ENCODE results near the gene F8. TPM values are rescaled to one million over a fixed set of nuclear protein-coding genes. Genes with fewer than 3 reads are reported as not detected.

The F8 gene
- total RNA-seq, 1 donor from 2014 or later, result 1.8 TPM

DNA sequence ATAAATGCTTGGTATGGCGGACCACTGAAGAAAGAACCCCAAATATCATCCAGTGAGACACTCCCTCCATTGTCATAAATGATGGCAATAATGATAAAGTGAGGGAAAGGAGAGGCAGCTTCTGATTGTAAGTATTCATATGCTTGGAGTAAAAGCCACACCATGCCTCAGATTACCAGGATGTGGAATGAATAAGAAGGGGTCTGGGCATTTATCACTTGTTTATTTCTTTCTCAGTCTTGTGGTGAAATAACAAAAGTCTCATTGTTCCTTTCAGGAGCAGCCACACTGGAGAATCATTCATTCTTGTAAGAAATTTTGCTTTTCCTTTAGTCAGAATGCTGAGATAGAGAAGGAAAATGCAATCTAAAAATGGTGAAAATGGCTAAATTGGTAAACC, 21.7 kb downstream of the F8 start:
- Mint-ChIP-seq H3K9me3 (ENCODE audit: unreplicated experiment) (no peaks in the 10 kb centered on the region), H3K27me3 (ENCODE audit: unreplicated experiment) (no peaks in the 10 kb centered on the region), H3K4me3 (ENCODE audit: unreplicated experiment) (no peak overlapping the region), H3K36me3 (ENCODE audit: unreplicated experiment) (no peaks in the 10 kb centered on the region), H3K4me1 (ENCODE audit: low read depth, unreplicated experiment) (no peaks in the 10 kb centered on the region), H3K27ac (ENCODE audit: unreplicated experiment) (no peak overlapping the region)
- no peak for DNase-seq
- TF ChIP-seq, protein P1, sequence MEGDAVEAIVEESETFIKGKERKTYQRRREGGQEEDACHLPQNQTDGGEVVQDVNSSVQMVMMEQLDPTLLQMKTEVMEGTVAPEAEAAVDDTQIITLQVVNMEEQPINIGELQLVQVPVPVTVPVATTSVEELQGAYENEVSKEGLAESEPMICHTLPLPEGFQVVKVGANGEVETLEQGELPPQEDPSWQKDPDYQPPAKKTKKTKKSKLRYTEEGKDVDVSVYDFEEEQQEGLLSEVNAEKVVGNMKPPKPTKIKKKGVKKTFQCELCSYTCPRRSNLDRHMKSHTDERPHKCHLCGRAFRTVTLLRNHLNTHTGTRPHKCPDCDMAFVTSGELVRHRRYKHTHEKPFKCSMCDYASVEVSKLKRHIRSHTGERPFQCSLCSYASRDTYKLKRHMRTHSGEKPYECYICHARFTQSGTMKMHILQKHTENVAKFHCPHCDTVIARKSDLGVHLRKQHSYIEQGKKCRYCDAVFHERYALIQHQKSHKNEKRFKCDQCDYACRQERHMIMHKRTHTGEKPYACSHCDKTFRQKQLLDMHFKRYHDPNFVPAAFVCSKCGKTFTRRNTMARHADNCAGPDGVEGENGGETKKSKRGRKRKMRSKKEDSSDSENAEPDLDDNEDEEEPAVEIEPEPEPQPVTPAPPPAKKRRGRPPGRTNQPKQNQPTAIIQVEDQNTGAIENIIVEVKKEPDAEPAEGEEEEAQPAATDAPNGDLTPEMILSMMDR (IDR thresholded peaks at IDR 0.05; ENCODE audit: partially characterized antibody, unreplicated experiment), result no peak

GRCh38 chrX:154998204-154998880, 24.2 kb downstream of the F8 start:
- Mint-ChIP-seq H3K4me1 (ENCODE audit: low read depth, unreplicated experiment) (no peaks in the 10 kb centered on the region), H3K27me3 (ENCODE audit: unreplicated experiment) (no peaks in the 10 kb centered on the region), H3K4me3 (ENCODE audit: unreplicated experiment) (no peak overlapping the region), H3K27ac (ENCODE audit: unreplicated experiment) (no peak overlapping the region), H3K9me3 (ENCODE audit: unreplicated experiment) (no peaks in the 10 kb centered on the region), H3K36me3 (ENCODE audit: unreplicated experiment) (no peaks in the 10 kb centered on the region)
- no peak for DNase-seq
- TF ChIP-seq, protein P1 (IDR thresholded peaks at IDR 0.05; ENCODE audit: partially characterized antibody, unreplicated experiment), result no peak

GRCh38 chrX:154991476-154991875, 31.0 kb downstream of the F8 start:
- Mint-ChIP-seq H3K4me3 (ENCODE audit: unreplicated experiment) (no peak overlapping the region), H3K27ac (ENCODE audit: unreplicated experiment) (no peak overlapping the region), H3K27me3 (ENCODE audit: unreplicated experiment) (no peaks in the 10 kb centered on the region), H3K36me3 (ENCODE audit: unreplicated experiment) (no peaks in the 10 kb centered on the region), H3K4me1 (ENCODE audit: low read depth, unreplicated experiment) (no peaks in the 10 kb centered on the region), H3K9me3 (ENCODE audit: unreplicated experiment) (no peaks in the 10 kb centered on the region)
- DNase-seq, result no peak
- TF ChIP-seq, protein P1 (IDR thresholded peaks at IDR 0.05; ENCODE audit: partially characterized antibody, unreplicated experiment), result no peak

DNA sequence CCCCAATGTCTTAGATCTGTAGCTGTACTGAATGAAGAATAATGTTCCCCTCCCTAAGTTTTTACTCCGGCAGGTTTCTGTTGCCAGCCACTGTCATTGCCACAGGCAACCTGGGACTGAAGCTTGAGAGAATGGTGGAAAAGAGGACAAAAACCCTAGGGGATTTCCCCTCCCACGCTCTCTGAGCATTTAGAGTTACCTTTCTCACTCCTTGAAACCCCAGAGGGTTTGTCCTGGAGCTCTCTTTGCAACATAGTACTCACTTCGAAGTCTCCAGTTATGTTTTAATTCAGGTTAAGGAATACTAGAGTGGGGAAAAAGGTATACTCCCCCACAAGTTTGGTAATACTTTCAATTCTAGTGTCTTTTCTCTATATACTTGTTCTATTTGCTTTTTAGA, 31.5 kb downstream of the F8 start:
- no peak for DNase-seq
- Mint-ChIP-seq H3K4me1 (ENCODE audit: low read depth, unreplicated experiment) (no peaks in the 10 kb centered on the region), H3K36me3 (ENCODE audit: unreplicated experiment) (no peaks in the 10 kb centered on the region), H3K27me3 (ENCODE audit: unreplicated experiment) (no peaks in the 10 kb centered on the region), H3K4me3 (ENCODE audit: unreplicated experiment) (no peak overlapping the region), H3K27ac (ENCODE audit: unreplicated experiment) (no peak overlapping the region), H3K9me3 (ENCODE audit: unreplicated experiment) (no peaks in the 10 kb centered on the region)
- TF ChIP-seq, protein P1 (IDR thresholded peaks at IDR 0.05; ENCODE audit: partially characterized antibody, unreplicated experiment), result no peak

DNA sequence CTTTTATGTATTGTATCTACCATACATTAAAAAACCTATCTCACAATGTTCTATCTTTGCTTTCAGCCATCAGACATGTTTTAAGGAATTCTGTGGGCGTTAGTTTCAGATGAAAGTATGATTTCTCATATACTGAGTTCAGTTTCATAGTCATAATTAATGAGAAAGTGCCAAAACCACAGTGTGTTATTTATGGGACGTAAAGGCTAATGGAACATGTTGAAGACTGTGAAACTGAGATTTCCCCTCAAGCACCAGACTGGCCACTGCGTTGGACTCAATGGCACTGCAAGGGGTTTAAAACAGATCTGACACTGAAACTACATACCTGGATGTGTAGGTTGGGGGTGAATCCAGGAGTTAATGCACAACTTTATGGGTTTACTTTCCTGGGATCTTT, 32.0 kb downstream of the F8 start:
- no peak overlapping the region for H3K4me3 Mint-ChIP-seq (ENCODE audit: unreplicated experiment)
- H3K9me3 Mint-ChIP-seq (ENCODE audit: unreplicated experiment), result no peaks in the 10 kb centered on the region
- H3K36me3 Mint-ChIP-seq (ENCODE audit: unreplicated experiment), result no peaks in the 10 kb centered on the region
- DNase-seq, result no peak
- no peaks in the 10 kb centered on the region for H3K27me3 Mint-ChIP-seq (ENCODE audit: unreplicated experiment)
- no peak overlapping the region for H3K27ac Mint-ChIP-seq (ENCODE audit: unreplicated experiment)
- H3K4me1 Mint-ChIP-seq (ENCODE audit: low read depth, unreplicated experiment), result no peaks in the 10 kb centered on the region
- TF ChIP-seq, protein P1 (IDR thresholded peaks at IDR 0.05; ENCODE audit: partially characterized antibody, unreplicated experiment), result no peak

Data from glutamatergic neuron (in vitro differentiated cells).